GM12878 (cell line): ENCODE measurements around the gene SPAG16. TPM values are rescaled to one million over a fixed set of nuclear protein-coding genes. Genes with fewer than 3 reads are reported as not detected.
A peak's percentile ranks its signal among the peaks of the same experiment; 100 is the strongest.

ENCODE experiments used
- ATAC-seq: fragments of 200-7000 bp; cut with Tn5 transposase; 3 replicates; pipeline ENCODE4 v1.9.1; 2020; ENCODE audit warnings: mild to moderate bottlenecking, moderate library complexity
- BruUV-seq: library from RNA; stranded (reverse); fragments of 400-500 nt; replicated peaks from 2 replicates; lab custom pipeline; 2021; lab: Mats Ljungman, UMichigan
- CTCF ChIA-PET: fragments of 300-600 bp; sonication (Branson Sonifier 250); formaldehyde crosslinking; extraction: SDS; loops from one replicate; lab custom pipeline; 2021; ENCODE audit warnings: inconsistent platforms; lab: Yijun Ruan, JAX
- POLR2A ChIA-PET: fragments of 350-600 bp; formaldehyde crosslinking; extraction: SDS; loops from one replicate; lab custom pipeline; 2021; ENCODE audit warnings: inconsistent platforms; lab: Charles Lee
- RAD21 ChIA-PET: fragments of 300-600 bp; sonication (Branson Sonifier 250); formaldehyde crosslinking; loops from one replicate; lab custom pipeline; 2023; ENCODE audit warnings: antibody characterized with exemption; ENCODE audit not compliant: unreplicated experiment; lab: Charles Lee
- SMC1A ChIA-PET: fragments of 300-600 bp; sonication (Branson Sonifier 250); formaldehyde crosslinking; loops from one replicate; lab custom pipeline; 2023; ENCODE audit not compliant: unreplicated experiment, uncharacterized antibody; lab: Charles Lee
- DNase-seq: peaks from one replicate; pipeline ENCODE4 v3.0.0-alpha.2; 2011; ENCODE audit warnings: low read depth, low spot score
- FAIRE-seq: peaks from 3 replicates; lab custom pipeline; 2011; peaks lifted over from hg19 to GRCh38; lab: Jason Lieb, UNC
- H2AFZ ChIP-seq: 2 replicates; pipeline ENCODE4 v1.6.0; 2011; ENCODE audit warnings: low read depth, low read length, control low read depth; ENCODE audit not compliant: control insufficient read depth
- H3K27ac ChIP-seq: 2 replicates; pipeline ENCODE4 v1.5.1; 2011; ENCODE audit warnings: control low read depth; ENCODE audit not compliant: control insufficient read depth, insufficient read depth
- H3K27me3 ChIP-seq, 2 experiments: replicated peaks in 1 of 2; 2 replicates each; pipeline versions ENCODE4 v1.6.0 to v1.6.1; 2011; ENCODE audit warnings: low read length in 1 of 2; ENCODE audit not compliant: control insufficient read depth in 2 of 2, insufficient read depth in 2 of 2
- H3K36me3 ChIP-seq, 2 experiments: 2 replicates each; pipeline ENCODE4 v1.5.1; 2011; ENCODE audit warnings: low read length in 1 of 2; ENCODE audit not compliant: control insufficient read depth in 2 of 2, insufficient read depth in 2 of 2
- H3K4me1 ChIP-seq: 2 replicates; pipeline ENCODE4 v1.6.1; 2011; ENCODE audit warnings: mild to moderate bottlenecking, low read length, moderate library complexity, mixed read lengths; ENCODE audit not compliant: control insufficient read depth, insufficient read depth
- H3K4me2 ChIP-seq: 2 replicates; pipeline ENCODE4 v1.6.0; 2011; ENCODE audit warnings: control low read depth; ENCODE audit not compliant: control insufficient read depth, insufficient read depth
- H3K4me3 ChIP-seq: fragments of 200-600 bp; sonication (generic); 2 replicates; pipeline ENCODE4 v1.5.1; 2016
- H3K79me2 ChIP-seq: 2 replicates; pipeline ENCODE4 v1.6.0; 2011; ENCODE audit warnings: low read length; ENCODE audit not compliant: control insufficient read depth, insufficient read depth
- H3K9ac ChIP-seq: 2 replicates; pipeline ENCODE4 v1.8.0; 2011; ENCODE audit warnings: low read length, control low read depth, mixed read lengths; ENCODE audit not compliant: control insufficient read depth, insufficient read depth
- H3K9me3 ChIP-seq: replicated peaks from 3 replicates; pipeline ENCODE4 v1.5.1; 2011; ENCODE audit warnings: mild to moderate bottlenecking, low read length; ENCODE audit not compliant: control insufficient read depth, insufficient read depth
- H4K20me1 ChIP-seq: 2 replicates; pipeline ENCODE4 v1.6.0; 2011; ENCODE audit not compliant: control insufficient read depth, insufficient read depth
- ASH2L ChIP-seq: fragments of 300-600, 200-600 bp; sonication (generic); IDR thresholded peaks from 2 replicates; pipeline ENCODE4 v1.6.1; 2017; ENCODE audit warnings: low read depth, mild to moderate bottlenecking, borderline replicate concordance
- WGBS: methylation state at CpG from one replicate; pipeline ENCODE4 v1.1.6; 2016; ENCODE audit warnings: low lambda C conversion rate; ENCODE audit not compliant: insufficient replicate concordance, insufficient coverage; ENCODE audit errors: missing lambda C conversion rate; 5-methylcytosine and 5-hydroxymethylcytosine counted together
- in situ Hi-C: fragments of 300-500 bp; cut with MboI; formaldehyde crosslinking; loops from 9 replicates; pipeline ENCODE4 v1.14.3; 2018; ENCODE audit warnings: mixed read lengths
- intact Hi-C: fragments of 100-400 bp; cut with micrococcal nuclease; formaldehyde crosslinking; loops from one replicate; pipeline ENCODE4 v1.14.2; 2022; ENCODE audit not compliant: unreplicated experiment
- polyA plus RNA-seq, 11 experiments: library from polyadenylated mRNA; depleted of rRNA in 4 of 11; unstranded in 6 of 11; stranded (reverse) in 5 of 11; fragments of >200 nt; fragmentation: Nextera tagmentation in 4 of 11; fragmentation: Illumina TruSeq in 1 of 11; extraction: Ambion mirVana in 4 of 11; extraction: Trizol in 1 of 11; gene quantifications; 1 replicate in 1 of 11; 2 replicates in 10 of 11; pipeline versions ENCODE4 v1.2.1 to v1.2.3, GENCODE V29; 2011 to 2016; ENCODE audit warnings: inconsistent platforms in 2 of 11, missing spikeins in 2 of 11, low read depth in 1 of 11
- total RNA-seq, 4 experiments: library from RNA; depleted of rRNA in 3 of 4; stranded (reverse); fragments of >200 nt in 3 of 4; fragmentation: Illumina TruSeq in 1 of 4; extraction: Trizol in 1 of 4; gene quantifications; 2 replicates each; pipeline versions ENCODE4 v1.2.1 to v1.2.3, GENCODE V29; 2013 to 2021
- TF ChIP-seq, protein P1 (sequence below), 3 experiments: IDR thresholded peaks in 2 of 3; conservative IDR thresholded peaks in 1 of 3; 2 replicates each; pipeline ENCODE4 v1.5.1; 2011; ENCODE audit warnings: low read depth in 3 of 3, low read length in 3 of 3, mild to moderate bottlenecking in 3 of 3, control low read depth in 2 of 3, moderate library complexity in 2 of 3, inconsistent platforms in 1 of 3, mixed read lengths in 1 of 3; ENCODE audit not compliant: control insufficient read depth in 2 of 3, insufficient read depth in 1 of 3; ENCODE audit errors: extremely low read depth in 1 of 3
- TF ChIP-seq, protein P2 (sequence below): fragments of 450-650 bp; conservative IDR thresholded peaks from 2 replicates; pipeline ENCODE4 v1.6.1; 2017; ENCODE audit warnings: mild to moderate bottlenecking, moderate library complexity

Gene SPAG16
- total and polyA plus RNA-seq, 10 of the 15 experiments (the other 5 are each of a cell fraction or from before 2014, with no cell fraction given) = 6.0 to 25.0 (median 15.2) TPM

DNA sequence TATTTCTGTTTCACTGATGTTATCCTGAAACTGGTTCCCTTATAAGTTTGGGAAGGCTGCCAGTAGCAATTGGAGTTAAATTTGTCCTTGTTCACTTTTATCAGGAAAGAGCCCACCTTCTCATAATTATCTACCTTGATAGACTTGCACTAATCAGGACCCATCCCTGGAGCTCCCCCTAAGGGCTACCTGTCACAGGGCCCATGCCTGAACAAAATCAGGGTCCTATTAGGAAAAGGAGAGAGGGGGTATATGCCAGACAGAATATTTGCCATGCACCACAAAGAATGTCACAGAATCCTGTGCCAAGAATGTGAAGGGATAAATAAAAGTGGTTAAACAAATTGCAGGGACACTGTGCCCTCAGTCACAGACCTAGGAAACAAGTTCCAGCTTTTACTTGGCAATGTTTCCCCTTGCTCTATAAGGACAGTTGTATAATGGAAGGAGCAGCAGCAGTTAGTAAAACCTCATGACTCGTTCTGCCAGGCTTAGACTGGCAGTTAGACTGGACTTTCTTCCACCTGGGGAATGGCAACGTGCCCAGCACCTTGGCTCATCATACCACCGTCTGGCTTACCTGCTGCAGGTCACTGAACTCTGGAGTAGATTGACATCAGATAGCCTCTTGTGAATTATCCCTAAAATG is 1094.3 kb downstream of the SPAG16 start:
- ChIA-PET SMC1A (no interaction called here), RAD21 (no interaction called here), CTCF (no interaction called here), POLR2A (no interaction called here)
- H3K27ac ChIP-seq = no peak overlapping the region
- BruUV-seq = no TSS peak
- no peak for ATAC-seq
- no peak overlapping the region for H3K4me3 ChIP-seq
- DNase-seq = no peak
- H4K20me1 ChIP-seq = no peaks in the 10 kb centered on the region
- no peaks in the 10 kb centered on the region for H3K9me3 ChIP-seq
- intact Hi-C loops (no loop called here), in situ Hi-C loops (no loop called here)
- no peaks in the 10 kb centered on the region for H3K27me3 ChIP-seq
- H2AFZ ChIP-seq = no peak overlapping the region
- TF ChIP-seq, protein P1, sequence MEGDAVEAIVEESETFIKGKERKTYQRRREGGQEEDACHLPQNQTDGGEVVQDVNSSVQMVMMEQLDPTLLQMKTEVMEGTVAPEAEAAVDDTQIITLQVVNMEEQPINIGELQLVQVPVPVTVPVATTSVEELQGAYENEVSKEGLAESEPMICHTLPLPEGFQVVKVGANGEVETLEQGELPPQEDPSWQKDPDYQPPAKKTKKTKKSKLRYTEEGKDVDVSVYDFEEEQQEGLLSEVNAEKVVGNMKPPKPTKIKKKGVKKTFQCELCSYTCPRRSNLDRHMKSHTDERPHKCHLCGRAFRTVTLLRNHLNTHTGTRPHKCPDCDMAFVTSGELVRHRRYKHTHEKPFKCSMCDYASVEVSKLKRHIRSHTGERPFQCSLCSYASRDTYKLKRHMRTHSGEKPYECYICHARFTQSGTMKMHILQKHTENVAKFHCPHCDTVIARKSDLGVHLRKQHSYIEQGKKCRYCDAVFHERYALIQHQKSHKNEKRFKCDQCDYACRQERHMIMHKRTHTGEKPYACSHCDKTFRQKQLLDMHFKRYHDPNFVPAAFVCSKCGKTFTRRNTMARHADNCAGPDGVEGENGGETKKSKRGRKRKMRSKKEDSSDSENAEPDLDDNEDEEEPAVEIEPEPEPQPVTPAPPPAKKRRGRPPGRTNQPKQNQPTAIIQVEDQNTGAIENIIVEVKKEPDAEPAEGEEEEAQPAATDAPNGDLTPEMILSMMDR (IDR thresholded peaks at IDR 0.05 in 2 of 3, conservative IDR thresholded peaks at IDR 0.05 in 1 of 3; ENCODE audit: control insufficient read depth in 2 of 3, extremely low read depth in 1 of 3, insufficient read depth in 1 of 3, low read depth in 3 of 3, low read length in 3 of 3) = peak in 1 of 3 experiments; percentile 20; a peak in 1 of 6 replicates
- TF ChIP-seq ASH2L = no peak
- TF ChIP-seq, protein P2, sequence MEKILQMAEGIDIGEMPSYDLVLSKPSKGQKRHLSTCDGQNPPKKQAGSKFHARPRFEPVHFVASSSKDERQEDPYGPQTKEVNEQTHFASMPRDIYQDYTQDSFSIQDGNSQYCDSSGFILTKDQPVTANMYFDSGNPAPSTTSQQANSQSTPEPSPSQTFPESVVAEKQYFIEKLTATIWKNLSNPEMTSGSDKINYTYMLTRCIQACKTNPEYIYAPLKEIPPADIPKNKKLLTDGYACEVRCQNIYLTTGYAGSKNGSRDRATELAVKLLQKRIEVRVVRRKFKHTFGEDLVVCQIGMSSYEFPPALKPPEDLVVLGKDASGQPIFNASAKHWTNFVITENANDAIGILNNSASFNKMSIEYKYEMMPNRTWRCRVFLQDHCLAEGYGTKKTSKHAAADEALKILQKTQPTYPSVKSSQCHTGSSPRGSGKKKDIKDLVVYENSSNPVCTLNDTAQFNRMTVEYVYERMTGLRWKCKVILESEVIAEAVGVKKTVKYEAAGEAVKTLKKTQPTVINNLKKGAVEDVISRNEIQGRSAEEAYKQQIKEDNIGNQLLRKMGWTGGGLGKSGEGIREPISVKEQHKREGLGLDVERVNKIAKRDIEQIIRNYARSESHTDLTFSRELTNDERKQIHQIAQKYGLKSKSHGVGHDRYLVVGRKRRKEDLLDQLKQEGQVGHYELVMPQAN = no peak
- TF ChIP-seq, all 136 proteins: peak for 1
- H3K36me3 ChIP-seq = no peaks in the 10 kb centered on the region
- FAIRE-seq = no peak
- H3K79me2 ChIP-seq = no peaks in the 10 kb centered on the region
- H3K4me1 ChIP-seq = no peaks in the 10 kb centered on the region
- no peak overlapping the region for H3K4me2 ChIP-seq
- no peak overlapping the region for H3K9ac ChIP-seq
- 2% methylated on average over 3 of the region's 3 CpGs for WGBS
